ENCODE measurements around the gene AK9. TPM values are rescaled to one million over a fixed set of nuclear protein-coding genes. Genes with fewer than 3 reads are reported as not detected.
"Not testable (repeated sequence)": the region's sequence is repeated elsewhere in the genome, so short reads cannot be mapped to it uniquely, and the experiment has no call there.

Gene AK9
- total RNA-seq, 1 donor from 2014 or later = 11.1 TPM

- ATAC-seq (ENCODE audit: poor library complexity) (no peak), DNase-seq (no peak)
- intact Hi-C loops (cut with DNase I) = no loop called here
These were observed 37.7 kb downstream of the AK9 start for GRCh38 chr6:109653264-109653663.

- DNase-seq (no peak), ATAC-seq (ENCODE audit: poor library complexity) (no peak)
- intact Hi-C loops (cut with DNase I) = no loop called here
These were observed 46.9 kb downstream of the AK9 start for GRCh38 chr6:109644131-109644530.

GRCh38 chr6:109632405-109632804 is 58.6 kb downstream of the AK9 start:
- intact Hi-C loops (cut with DNase I) = no loop called here
- ATAC-seq (ENCODE audit: poor library complexity) (no peak), DNase-seq (no peak)

GRCh38 chr6:109631403-109631802 is 59.6 kb downstream of the AK9 start:
- ATAC-seq (ENCODE audit: poor library complexity) (no peak), DNase-seq (no peak)
- intact Hi-C loops (cut with DNase I) = no loop called here

GRCh38 chr6:109628158-109629000 is 62.6 kb downstream of the AK9 start:
- ATAC-seq (ENCODE audit: poor library complexity) = no peak

GRCh38 chr6:109626311-109626710 is 64.7 kb downstream of the AK9 start:
- intact Hi-C loops (cut with DNase I) = no loop called here
- DNase-seq = no peak
- ATAC-seq (ENCODE audit: poor library complexity) = no peak

More at GRCh38 chr6:109628158-109629000, 62.6 kb downstream of the AK9 start:
- DNase-seq = no peak
- intact Hi-C loops (cut with DNase I) = no loop called here

GRCh38 chr6:109625199-109625598 is 65.8 kb downstream of the AK9 start:
- ATAC-seq (ENCODE audit: poor library complexity) (no peak), DNase-seq (no peak)
- intact Hi-C loops (cut with DNase I) = no loop called here

- DNase-seq = no peak
- ATAC-seq (ENCODE audit: poor library complexity) = no peak
- intact Hi-C loops (cut with DNase I) = no loop called here
These were observed 67.7 kb downstream of the AK9 start for GRCh38 chr6:109623288-109623687.

GRCh38 chr6:109612268-109612667 is 78.7 kb downstream of the AK9 start:
- ATAC-seq (ENCODE audit: poor library complexity) (no peak), DNase-seq (no peak)
- intact Hi-C loops (cut with DNase I) = no loop called here

GRCh38 chr6:109611502-109611901 is 79.5 kb downstream of the AK9 start:
- ATAC-seq (ENCODE audit: poor library complexity) (no peak), DNase-seq (no peak)
- intact Hi-C loops (cut with DNase I) = no loop called here

- DNase-seq (no peak), ATAC-seq (ENCODE audit: poor library complexity) (no peak)
- intact Hi-C loops (cut with DNase I) = no loop called here
These were observed 80.4 kb downstream of the AK9 start for GRCh38 chr6:109610590-109610989.

GRCh38 chr6:109609737-109610136 is 81.3 kb downstream of the AK9 start:
- intact Hi-C loops (cut with DNase I) = no loop called here
- DNase-seq (no peak), ATAC-seq (ENCODE audit: poor library complexity) (no peak)

- ATAC-seq (ENCODE audit: poor library complexity) (no peak), DNase-seq (no peak)
- intact Hi-C loops (cut with DNase I) = no loop called here
These were observed 84.6 kb downstream of the AK9 start for GRCh38 chr6:109606359-109606758.

GRCh38 chr6:109595998-109596397 is 95.0 kb downstream of the AK9 start:
- intact Hi-C loops (cut with DNase I) = no loop called here
- no peak for DNase-seq
- no peak for ATAC-seq (ENCODE audit: poor library complexity)

GRCh38 chr6:109580519-109580918 is 110.5 kb downstream of the AK9 start:
- ATAC-seq (ENCODE audit: poor library complexity) (no peak), DNase-seq (no peak)
- intact Hi-C loops (cut with DNase I) = no loop called here

GRCh38 chr6:109579361-109579760 is 111.6 kb downstream of the AK9 start:
- ATAC-seq (ENCODE audit: poor library complexity) (no peak), DNase-seq (no peak)
- intact Hi-C loops (cut with DNase I) = no loop called here

GRCh38 chr6:109569901-109570300 is 121.1 kb downstream of the AK9 start:
- DNase-seq; intact Hi-C loops (cut with DNase I); ATAC-seq (ENCODE audit: poor library complexity): not testable (repeated sequence)

GRCh38 chr6:109561844-109562243 is 129.2 kb downstream of the AK9 start:
- DNase-seq (no peak), ATAC-seq (ENCODE audit: poor library complexity) (no peak)
- intact Hi-C loops (cut with DNase I) = no loop called here

GRCh38 chr6:109531446-109531845 is 159.6 kb downstream of the AK9 start:
- ATAC-seq (ENCODE audit: poor library complexity) (no peak), DNase-seq (no peak)
- intact Hi-C loops (cut with DNase I) = no loop called here

- DNase-seq = no peak
- no peak for ATAC-seq (ENCODE audit: poor library complexity)
- intact Hi-C loops (cut with DNase I) = loop anchor here (10.0 kb wide), 1 partner anchor 527 kb away; no protein-coding TSS in a partner anchor
These were observed 163.0 kb downstream of the AK9 start for GRCh38 chr6:109527989-109528388.

All from Right ventricle myocardium superior (tissue), 1 donor.